IPS-18a (cell line): Measurements from ENCODE around the gene DNAH1.

Source experiments
- H3K27ac ChIP-seq: one replicate; pipeline ENCODE4 v1.5.1; 2013; ENCODE audit warnings: low read length
- H3K27me3 ChIP-seq: one replicate; pipeline ENCODE4 v1.6.1; 2013; ENCODE audit warnings: mild to moderate bottlenecking, low read length; ENCODE audit not compliant: control insufficient read depth, insufficient read depth
- H3K36me3 ChIP-seq: one replicate; pipeline ENCODE4 v1.6.1; 2013; ENCODE audit warnings: low read depth, low read length; ENCODE audit not compliant: control insufficient read depth
- H3K4me1 ChIP-seq: one replicate; pipeline ENCODE4 v1.6.1; 2013; ENCODE audit warnings: low read depth, low read length; ENCODE audit not compliant: control insufficient read depth
- H3K4me3 ChIP-seq: one replicate; pipeline ENCODE4 v1.5.1; 2013; ENCODE audit warnings: low read length
- H3K9ac ChIP-seq: one replicate; pipeline ENCODE4 v1.6.1; 2013; ENCODE audit warnings: mild to moderate bottlenecking, low read length, moderate library complexity
- H3K9me3 ChIP-seq: one replicate; pipeline ENCODE4 v1.6.1; 2013; ENCODE audit warnings: low read depth, low read length; ENCODE audit not compliant: control insufficient read depth

The DNAH1 gene

DNA sequence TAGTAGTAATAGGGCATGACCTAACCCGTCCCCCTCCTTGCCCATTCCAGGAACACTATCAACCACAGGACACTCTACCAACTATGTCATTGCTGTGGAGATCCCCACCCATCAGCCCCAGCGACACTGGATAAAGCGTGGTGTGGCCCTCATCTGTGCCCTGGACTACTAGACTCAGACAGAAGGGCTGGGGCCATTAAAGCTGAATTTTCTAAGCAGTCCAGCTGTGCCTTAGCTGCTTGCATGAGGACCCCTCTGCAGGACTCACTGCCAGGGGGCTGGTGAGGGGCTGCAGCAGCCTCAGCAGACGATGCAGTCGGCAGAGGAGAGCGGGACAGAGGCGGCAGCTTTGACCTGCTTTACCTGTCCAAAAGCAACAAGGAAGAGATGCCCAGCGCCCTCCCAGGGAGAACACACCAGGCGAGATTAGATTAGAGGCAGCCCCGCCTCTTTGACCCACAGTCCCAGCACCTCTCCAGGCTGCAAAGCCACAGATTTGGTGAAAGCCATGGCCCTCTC is 84.2 kb downstream of the DNAH1 start:
- Histone ChIP-seq H3K9ac (no peak overlapping the region), H3K27ac (no peak overlapping the region), H3K4me3 (no peak overlapping the region), H3K27me3 (no peaks in the 10 kb centered on the region), H3K9me3 (no peaks in the 10 kb centered on the region), H3K36me3 (peaks cover 41% of the 10 kb centered on the region), H3K4me1 (no peaks in the 10 kb centered on the region)

DNA sequence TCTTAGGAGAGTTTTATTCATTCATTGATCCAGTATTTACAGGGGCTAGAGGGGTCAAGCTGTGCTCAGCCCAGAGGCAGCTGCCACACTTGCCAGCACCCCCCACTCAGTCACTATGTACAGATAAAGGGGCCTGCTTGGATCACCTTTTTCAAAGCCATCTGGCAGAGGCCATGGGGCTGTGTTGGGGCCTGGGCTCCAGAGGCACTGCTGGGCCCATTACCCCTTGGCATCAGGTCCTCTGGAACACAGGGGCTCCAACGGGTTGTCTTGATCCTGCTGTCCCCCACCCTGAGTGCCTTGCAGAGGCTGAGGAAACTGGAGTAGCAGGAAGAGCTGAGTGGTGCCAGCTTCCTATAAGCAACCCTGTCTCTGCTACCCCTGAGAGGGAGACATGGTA is 84.9 kb downstream of the DNAH1 start:
- H3K9me3 ChIP-seq = no peaks in the 10 kb centered on the region
- H3K27me3 ChIP-seq = no peaks in the 10 kb centered on the region
- H3K27ac ChIP-seq = no peak overlapping the region
- no peak overlapping the region for H3K4me3 ChIP-seq
- H3K4me1 ChIP-seq = no peaks in the 10 kb centered on the region
- H3K36me3 ChIP-seq = peaks cover 46% of the 10 kb centered on the region
- no peak overlapping the region for H3K9ac ChIP-seq

DNA sequence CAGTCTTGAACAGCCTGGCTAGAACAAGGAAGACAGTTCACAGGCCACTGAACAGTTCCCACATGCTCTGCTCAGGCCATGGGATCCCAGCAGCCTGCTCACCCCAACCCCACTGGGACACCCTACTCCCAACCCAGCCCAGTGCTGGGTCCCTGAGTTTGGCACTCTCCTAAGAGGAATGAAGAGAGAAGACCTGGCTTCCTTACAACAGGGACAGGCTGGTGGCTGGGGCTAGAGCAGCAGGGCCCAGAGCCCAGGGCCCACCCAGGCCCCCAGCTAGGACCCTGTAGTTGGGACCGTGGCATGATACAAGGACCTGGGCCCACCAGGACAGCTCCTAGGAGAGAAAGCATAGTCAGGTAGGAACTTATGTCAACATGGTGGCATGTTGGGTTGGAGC is 85.4 kb downstream of the DNAH1 start:
- no peak overlapping the region for H3K9ac ChIP-seq

DNA sequence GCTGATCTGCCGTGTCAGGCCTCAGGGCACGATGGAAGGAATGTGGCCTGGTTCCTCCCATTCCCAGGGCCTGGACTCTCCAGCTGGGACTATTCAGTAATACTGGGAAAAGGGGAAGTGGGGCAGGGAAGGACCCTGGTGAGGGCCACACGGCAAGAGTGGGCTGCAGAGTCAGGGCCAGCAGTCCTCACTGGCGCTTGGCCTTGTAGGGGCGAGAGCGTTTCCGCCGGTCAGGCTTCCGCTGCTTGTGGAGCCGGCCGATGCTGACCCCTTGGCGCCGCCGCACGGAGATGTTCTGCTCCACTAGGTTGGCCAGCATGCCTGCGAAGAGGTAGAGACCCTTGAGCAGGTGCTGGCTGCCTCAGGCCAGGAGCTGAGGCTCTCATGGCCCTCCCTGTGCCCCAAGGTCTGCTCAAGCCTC is 86.0 kb downstream of the DNAH1 start:
- Histone ChIP-seq H3K4me3 (no peak overlapping the region), H3K9me3 (no peaks in the 10 kb centered on the region), H3K4me1 (no peaks in the 10 kb centered on the region), H3K27ac (no peak overlapping the region), H3K36me3 (peaks cover 56% of the 10 kb centered on the region), H3K27me3 (no peaks in the 10 kb centered on the region), H3K9ac (no peak overlapping the region)

More for the DNA sequence above, 85.4 kb downstream of the DNAH1 start:
- no peaks in the 10 kb centered on the region for H3K27me3 ChIP-seq
- H3K4me1 ChIP-seq = no peaks in the 10 kb centered on the region
- no peaks in the 10 kb centered on the region for H3K9me3 ChIP-seq
- no peak overlapping the region for H3K4me3 ChIP-seq
- H3K36me3 ChIP-seq = peaks cover 51% of the 10 kb centered on the region
- H3K27ac ChIP-seq = no peak overlapping the region

DNA sequence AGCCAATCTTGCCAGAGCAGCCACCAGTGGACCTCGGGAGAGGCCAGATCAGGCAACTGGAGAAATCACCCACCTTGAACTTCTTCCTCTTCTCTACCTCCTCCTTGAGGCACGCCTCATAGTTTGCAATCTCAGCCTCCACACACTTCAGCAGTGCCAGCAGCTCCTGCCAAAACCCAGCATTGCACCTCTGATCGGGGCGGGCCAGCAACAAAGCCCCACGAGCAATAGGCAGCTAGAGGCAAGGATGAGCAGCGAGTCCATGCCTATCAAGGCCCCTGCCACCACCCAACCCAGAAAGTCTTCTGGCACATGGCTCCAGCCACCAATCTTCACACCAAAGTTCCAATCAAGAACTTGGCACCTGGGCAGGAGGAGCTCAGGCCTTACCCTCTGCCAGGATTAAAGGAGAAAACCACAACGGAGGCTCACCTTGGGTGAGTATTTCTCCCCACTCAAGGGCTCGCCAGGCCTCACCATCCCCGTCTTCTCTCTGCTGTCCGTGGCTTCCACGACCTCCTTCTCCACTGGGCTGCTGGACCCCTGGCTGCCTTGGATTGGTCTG is 86.7 kb downstream of the DNAH1 start:
- Histone ChIP-seq H3K4me3 (no peak overlapping the region), H3K27me3 (no peaks in the 10 kb centered on the region), H3K36me3 (peaks cover 63% of the 10 kb centered on the region), H3K27ac (no peak overlapping the region), H3K9ac (no peak overlapping the region), H3K9me3 (no peaks in the 10 kb centered on the region), H3K4me1 (no peaks in the 10 kb centered on the region)

DNA sequence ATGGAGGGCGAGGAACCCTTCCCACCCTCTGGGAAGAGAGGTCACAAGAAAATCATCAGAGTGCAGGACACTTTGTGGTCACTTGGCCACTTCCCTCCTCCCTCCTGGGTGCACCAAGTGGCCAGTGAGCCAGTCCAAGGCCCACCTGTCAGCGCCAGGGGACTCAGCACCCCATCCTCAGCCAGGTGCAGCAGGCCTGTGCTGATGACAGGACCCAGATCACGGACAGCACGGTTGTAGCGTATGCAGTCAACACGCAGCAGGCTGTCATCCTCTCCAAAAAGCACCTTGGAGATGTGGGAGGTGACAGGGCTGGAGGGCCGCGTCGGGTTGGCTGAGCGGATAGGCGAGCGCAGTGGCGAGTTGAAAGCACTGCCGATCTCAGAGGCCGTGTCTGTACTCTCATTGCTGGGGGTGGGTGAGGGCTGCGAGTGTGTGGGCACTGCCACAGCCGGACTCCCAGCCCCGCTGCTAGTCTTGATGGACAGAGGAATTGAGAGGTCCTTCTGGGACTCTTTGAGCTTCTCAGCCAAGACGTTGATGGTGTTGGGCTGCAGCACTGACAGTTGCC is 87.2 kb downstream of the DNAH1 start:
- Histone ChIP-seq H3K36me3 (peaks cover 68% of the 10 kb centered on the region), H3K27me3 (no peaks in the 10 kb centered on the region), H3K4me1 (no peaks in the 10 kb centered on the region)

DNA sequence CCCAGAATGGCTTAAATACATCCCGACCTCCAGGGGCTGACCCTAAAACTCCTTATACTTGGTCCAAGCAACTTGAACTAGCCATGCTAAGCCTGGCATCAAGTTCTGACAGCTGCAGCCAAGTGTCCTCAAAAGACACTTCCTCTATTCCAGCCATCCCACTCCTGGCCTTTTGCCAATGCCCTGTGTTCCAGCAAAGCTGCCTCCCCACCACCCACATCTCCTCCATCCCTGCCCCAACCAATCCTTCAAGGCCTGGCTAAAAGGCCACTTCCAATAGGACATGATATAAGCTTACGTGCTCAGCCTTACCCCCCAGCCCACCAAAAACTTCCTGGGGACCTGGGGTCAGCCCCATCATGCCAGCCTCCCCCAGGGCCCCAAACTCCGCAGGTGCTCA is 87.8 kb downstream of the DNAH1 start:
- Histone ChIP-seq H3K4me1 (no peaks in the 10 kb centered on the region), H3K9ac (no peak overlapping the region), H3K27ac (no peak overlapping the region), H3K36me3 (peaks cover 68% of the 10 kb centered on the region), H3K9me3 (no peaks in the 10 kb centered on the region), H3K27me3 (no peaks in the 10 kb centered on the region), H3K4me3 (no peak overlapping the region)

More for the DNA sequence above, 87.2 kb downstream of the DNAH1 start:
- Histone ChIP-seq H3K9ac (no peak overlapping the region), H3K4me3 (no peak overlapping the region), H3K27ac (no peak overlapping the region), H3K9me3 (no peaks in the 10 kb centered on the region)

DNA sequence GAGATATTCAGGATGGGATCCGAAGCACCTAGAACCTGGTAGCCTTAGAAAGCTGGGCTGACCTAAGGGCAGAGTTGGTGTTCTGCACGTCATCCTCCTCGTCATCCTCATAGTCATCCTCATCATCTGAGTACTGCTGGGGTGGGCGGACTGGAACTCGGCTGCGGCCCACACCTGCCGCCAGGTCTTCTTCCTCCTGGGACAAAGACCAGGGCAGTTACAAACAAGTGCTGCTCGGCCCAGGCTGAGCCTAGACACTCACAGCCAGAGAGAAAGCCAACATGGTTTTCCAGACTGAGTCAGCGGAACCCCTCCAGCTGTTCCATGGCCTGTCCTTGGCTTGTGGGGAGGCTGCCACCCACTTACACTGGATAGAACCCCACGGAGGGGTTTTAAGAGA is 88.3 kb downstream of the DNAH1 start:
- Histone ChIP-seq H3K27ac (no peak overlapping the region), H3K4me3 (no peak overlapping the region), H3K9me3 (no peaks in the 10 kb centered on the region), H3K27me3 (no peaks in the 10 kb centered on the region), H3K9ac (no peak overlapping the region), H3K4me1 (no peaks in the 10 kb centered on the region), H3K36me3 (peaks cover 68% of the 10 kb centered on the region)

DNA sequence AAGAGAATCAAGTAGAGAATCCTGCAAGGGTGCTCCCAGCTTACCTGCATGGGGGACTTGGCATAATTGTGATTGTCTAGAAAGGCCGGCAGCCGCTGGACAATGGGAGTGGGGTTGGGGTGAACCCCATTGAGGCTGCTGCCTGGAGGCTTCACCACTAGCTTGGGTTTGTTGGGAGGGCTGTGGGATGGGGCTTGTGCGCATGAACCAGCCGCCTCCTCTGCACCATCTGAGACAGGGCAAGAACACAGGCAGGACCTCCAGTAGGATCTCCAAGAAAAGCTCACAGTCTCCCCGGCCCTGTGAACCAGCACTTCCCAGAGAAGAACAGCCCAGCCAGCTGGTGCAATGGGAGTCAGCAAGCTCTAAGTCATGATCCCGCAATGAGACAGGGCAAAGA is 88.9 kb downstream of the DNAH1 start:
- H3K27me3 ChIP-seq = no peaks in the 10 kb centered on the region
- H3K4me3 ChIP-seq = no peak overlapping the region
- no peaks in the 10 kb centered on the region for H3K9me3 ChIP-seq
- H3K36me3 ChIP-seq = peaks cover 68% of the 10 kb centered on the region
- H3K4me1 ChIP-seq = no peaks in the 10 kb centered on the region
- H3K9ac ChIP-seq = no peak overlapping the region
- H3K27ac ChIP-seq = no peak overlapping the region

DNA sequence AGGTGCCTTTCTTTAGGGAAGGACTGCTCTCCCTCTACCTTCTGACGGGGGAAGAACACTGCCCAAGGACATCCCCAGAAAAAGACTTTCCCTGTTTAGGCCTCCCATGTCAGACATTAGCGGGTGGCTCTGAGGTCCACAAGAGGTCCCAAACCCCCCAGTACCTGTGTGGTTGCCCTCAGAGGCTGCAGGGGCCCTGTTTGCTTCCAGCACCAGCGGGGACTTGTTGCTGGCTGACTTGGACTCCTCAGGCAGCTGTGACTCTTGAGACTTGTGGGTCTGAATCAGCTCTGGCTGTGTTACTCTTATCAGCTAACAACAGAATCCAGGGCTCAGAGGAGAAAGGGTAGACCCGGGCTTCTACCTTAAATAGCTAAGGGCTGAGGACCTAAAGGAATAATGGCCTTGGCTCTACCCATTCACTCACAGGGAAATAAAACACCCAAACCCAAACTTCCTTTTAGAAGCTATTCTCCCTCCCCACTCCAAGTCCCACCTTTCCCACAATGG is 89.5 kb downstream of the DNAH1 start:
- Histone ChIP-seq H3K4me1 (no peaks in the 10 kb centered on the region), H3K27ac (no peak overlapping the region), H3K36me3 (peaks cover 68% of the 10 kb centered on the region), H3K27me3 (no peaks in the 10 kb centered on the region), H3K4me3 (no peak overlapping the region), H3K9me3 (no peaks in the 10 kb centered on the region), H3K9ac (no peak overlapping the region)

DNA sequence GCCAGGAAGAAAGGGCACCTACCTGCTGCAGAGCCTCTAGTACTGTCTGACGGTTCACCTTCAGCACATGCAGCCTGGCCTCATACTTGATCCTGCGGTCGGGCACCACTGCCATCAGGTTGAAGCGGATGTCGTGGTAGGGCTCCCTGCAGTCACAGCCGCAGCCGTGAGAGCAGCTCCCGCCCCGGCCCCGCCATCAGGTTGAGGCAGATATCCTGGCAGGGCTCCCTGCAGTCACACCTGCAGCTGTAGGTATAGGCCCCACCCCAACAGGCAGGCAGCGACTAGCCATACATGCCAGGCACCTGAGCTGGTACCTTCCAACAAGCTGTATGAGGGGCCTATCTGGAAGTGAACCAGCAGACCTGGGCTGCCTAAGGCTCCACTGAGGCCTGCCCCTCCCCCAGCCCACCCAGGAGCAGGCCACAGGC is 90.1 kb downstream of the DNAH1 start:
- Histone ChIP-seq H3K4me1 (peaks cover 3% of the 10 kb centered on the region), H3K36me3 (peaks cover 63% of the 10 kb centered on the region), H3K9me3 (no peaks in the 10 kb centered on the region), H3K9ac (no peak overlapping the region), H3K4me3 (no peak overlapping the region), H3K27me3 (peaks cover 2% of the 10 kb centered on the region), H3K27ac (no peak overlapping the region)
